ENCODE data around the gene SFXN2.
A peak's percentile ranks its signal among the peaks of the same experiment; 100 is the strongest.
"Not testable (repeated sequence)": the region's sequence is repeated elsewhere in the genome, so short reads cannot be mapped to it uniquely, and the experiment has no call there.

SFXN2 gene, protein sequence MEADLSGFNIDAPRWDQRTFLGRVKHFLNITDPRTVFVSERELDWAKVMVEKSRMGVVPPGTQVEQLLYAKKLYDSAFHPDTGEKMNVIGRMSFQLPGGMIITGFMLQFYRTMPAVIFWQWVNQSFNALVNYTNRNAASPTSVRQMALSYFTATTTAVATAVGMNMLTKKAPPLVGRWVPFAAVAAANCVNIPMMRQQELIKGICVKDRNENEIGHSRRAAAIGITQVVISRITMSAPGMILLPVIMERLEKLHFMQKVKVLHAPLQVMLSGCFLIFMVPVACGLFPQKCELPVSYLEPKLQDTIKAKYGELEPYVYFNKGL

GRCh38 chr10:102714621-102715455 lies at the start of gene SFXN2:
Gene SFXN2 (plus strand): TSS chr10:102714636. CDS start chr10:102726637, 12,001 bp downstream.
- H3K4me1 ChIP-seq (ENCODE audit: insufficient read depth, low read length), result peaks cover 24% of the 10 kb centered on the region
- peak within 1 kb of the TSS; percentile 93 for H3K27ac ChIP-seq (ENCODE audit: low read length)
- no peaks in the 10 kb centered on the region for H3K27me3 ChIP-seq (ENCODE audit: insufficient read depth, low read length)
- H3K9me3 ChIP-seq (ENCODE audit: insufficient read depth, low read depth, low read length), result no peaks in the 10 kb centered on the region
- H3K4me3 ChIP-seq (ENCODE audit: low read length), result peak within 1 kb of the TSS; percentile 96
- peak within 1 kb of the TSS; percentile 93 for H3K9ac ChIP-seq (ENCODE audit: low read depth, low read length)
- peaks cover 26% of the 10 kb centered on the region for H3K36me3 ChIP-seq (ENCODE audit: insufficient read depth, low read depth, low read length)

GRCh38 chr10:102665904-102666509 lies 48.4 kb upstream of the SFXN2 start:
- H3K36me3 ChIP-seq (ENCODE audit: insufficient read depth, low read depth, low read length), result no peaks in the 10 kb centered on the region
- no peak overlapping the region for H3K27ac ChIP-seq (ENCODE audit: low read length)
- no peak overlapping the region for H3K9ac ChIP-seq (ENCODE audit: low read depth, low read length)
- H3K9me3 ChIP-seq (ENCODE audit: insufficient read depth, low read depth, low read length), result no peaks in the 10 kb centered on the region
- no peak overlapping the region for H3K4me3 ChIP-seq (ENCODE audit: low read length)
- H3K4me1 ChIP-seq (ENCODE audit: insufficient read depth, low read length), result peaks cover 14% of the 10 kb centered on the region
- no peaks in the 10 kb centered on the region for H3K27me3 ChIP-seq (ENCODE audit: insufficient read depth, low read length)

DNA sequence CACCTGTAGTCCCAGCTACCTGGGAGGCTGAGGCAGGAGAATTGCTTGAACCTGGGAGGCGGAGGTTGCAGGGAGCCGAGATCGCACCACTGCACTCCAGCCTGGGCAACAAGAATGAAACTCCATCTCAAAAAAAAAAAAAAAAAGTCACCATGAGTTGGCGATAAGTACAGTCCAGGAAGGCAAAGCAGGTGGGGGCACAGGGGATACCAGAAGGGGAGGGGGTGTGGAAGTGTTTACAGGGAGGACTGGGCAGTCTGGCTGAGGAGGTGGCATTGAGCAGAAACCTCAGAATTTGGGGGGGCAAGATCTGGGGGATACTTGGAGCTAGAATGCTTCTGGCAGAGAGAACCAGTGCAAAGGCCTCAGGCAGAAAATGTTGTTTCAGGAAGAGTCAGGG lies 47.0 kb upstream of the SFXN2 start:
- not testable (repeated sequence) for H3K27me3 ChIP-seq (ENCODE audit: insufficient read depth, low read length); H3K27ac ChIP-seq (ENCODE audit: low read length); H3K9me3 ChIP-seq (ENCODE audit: insufficient read depth, low read depth, low read length); H3K9ac ChIP-seq (ENCODE audit: low read depth, low read length); H3K36me3 ChIP-seq (ENCODE audit: insufficient read depth, low read depth, low read length); H3K4me3 ChIP-seq (ENCODE audit: low read length)
- peaks cover 16% of the 10 kb centered on the region for H3K4me1 ChIP-seq (ENCODE audit: insufficient read depth, low read length)

GRCh38 chr10:102668326-102669107 lies 45.9 kb upstream of the SFXN2 start:
- H3K27me3 ChIP-seq (ENCODE audit: insufficient read depth, low read length), result no peaks in the 10 kb centered on the region
- H3K4me1 ChIP-seq (ENCODE audit: insufficient read depth, low read length), result peaks cover 20% of the 10 kb centered on the region
- H3K4me3 ChIP-seq (ENCODE audit: low read length), result no peak overlapping the region
- H3K27ac ChIP-seq (ENCODE audit: low read length), result no peak overlapping the region
- H3K9ac ChIP-seq (ENCODE audit: low read depth, low read length), result no peak overlapping the region
- H3K9me3 ChIP-seq (ENCODE audit: insufficient read depth, low read depth, low read length), result no peaks in the 10 kb centered on the region
- H3K36me3 ChIP-seq (ENCODE audit: insufficient read depth, low read depth, low read length), result no peaks in the 10 kb centered on the region

DNA sequence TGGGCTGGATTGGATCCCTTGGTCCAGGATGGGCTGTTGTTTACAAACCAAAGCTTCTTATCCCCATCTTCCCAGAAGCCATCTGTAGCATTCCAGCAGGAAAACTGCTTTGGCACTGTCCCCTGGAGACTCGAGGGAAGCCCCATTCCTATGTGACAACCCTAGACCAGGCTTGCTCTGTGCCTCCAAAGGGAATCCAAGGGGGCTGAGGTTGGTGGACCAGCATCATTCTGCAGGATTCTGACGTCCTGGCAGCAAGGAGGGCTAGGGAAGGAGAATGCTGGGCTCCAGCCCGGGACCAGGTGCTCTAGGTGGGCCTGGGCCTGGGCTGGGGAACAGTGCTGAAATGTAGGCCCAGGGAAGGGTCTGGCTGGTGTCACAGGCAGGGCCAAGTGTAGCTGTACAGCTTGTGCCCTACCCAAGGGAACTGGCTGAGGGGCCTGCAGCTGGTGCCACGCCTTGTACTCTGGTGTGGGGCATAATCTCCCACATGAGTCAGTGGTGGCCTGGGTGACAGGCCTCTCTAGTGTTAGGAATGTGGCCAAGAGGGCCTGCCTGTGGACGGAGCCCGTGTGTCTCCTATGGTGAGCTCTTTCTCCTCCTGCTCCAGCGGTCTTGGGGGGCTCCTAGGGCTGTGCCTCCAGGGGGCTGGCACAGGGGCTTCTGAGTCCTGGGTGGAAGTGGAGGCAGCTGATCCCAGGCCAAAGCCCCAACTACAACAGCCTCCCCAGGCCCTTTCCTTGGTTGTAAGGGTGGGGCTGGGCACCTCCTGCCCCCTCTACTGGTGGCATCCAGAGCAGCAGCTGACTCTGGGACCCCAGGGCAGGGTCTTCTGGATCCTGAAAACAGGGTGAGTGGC lies 45.0 kb upstream of the SFXN2 start:
- H3K27ac ChIP-seq (ENCODE audit: low read length), result no peak overlapping the region
- H3K9ac ChIP-seq (ENCODE audit: low read depth, low read length), result no peak overlapping the region
- H3K9me3 ChIP-seq (ENCODE audit: insufficient read depth, low read depth, low read length), result no peaks in the 10 kb centered on the region

GRCh38 chr10:102670065-102670670 lies 44.3 kb upstream of the SFXN2 start:
- Histone ChIP-seq H3K4me3 (ENCODE audit: low read length) (peak overlapping the region; percentile 17; the same call in 1 of the 2 replicates), H3K27me3 (ENCODE audit: insufficient read depth, low read length) (no peaks in the 10 kb centered on the region), H3K4me1 (ENCODE audit: insufficient read depth, low read length) (peaks cover 37% of the 10 kb centered on the region), H3K36me3 (ENCODE audit: insufficient read depth, low read depth, low read length) (no peaks in the 10 kb centered on the region), H3K9ac (ENCODE audit: low read depth, low read length) (no peak overlapping the region), H3K9me3 (ENCODE audit: insufficient read depth, low read depth, low read length) (no peaks in the 10 kb centered on the region), H3K27ac (ENCODE audit: low read length) (no peak overlapping the region)

More for the DNA sequence above, 45.0 kb upstream of the SFXN2 start:
- Histone ChIP-seq H3K4me3 (ENCODE audit: low read length) (no peak overlapping the region), H3K36me3 (ENCODE audit: insufficient read depth, low read depth, low read length) (no peaks in the 10 kb centered on the region), H3K27me3 (ENCODE audit: insufficient read depth, low read length) (no peaks in the 10 kb centered on the region), H3K4me1 (ENCODE audit: insufficient read depth, low read length) (peaks cover 29% of the 10 kb centered on the region)

DNA sequence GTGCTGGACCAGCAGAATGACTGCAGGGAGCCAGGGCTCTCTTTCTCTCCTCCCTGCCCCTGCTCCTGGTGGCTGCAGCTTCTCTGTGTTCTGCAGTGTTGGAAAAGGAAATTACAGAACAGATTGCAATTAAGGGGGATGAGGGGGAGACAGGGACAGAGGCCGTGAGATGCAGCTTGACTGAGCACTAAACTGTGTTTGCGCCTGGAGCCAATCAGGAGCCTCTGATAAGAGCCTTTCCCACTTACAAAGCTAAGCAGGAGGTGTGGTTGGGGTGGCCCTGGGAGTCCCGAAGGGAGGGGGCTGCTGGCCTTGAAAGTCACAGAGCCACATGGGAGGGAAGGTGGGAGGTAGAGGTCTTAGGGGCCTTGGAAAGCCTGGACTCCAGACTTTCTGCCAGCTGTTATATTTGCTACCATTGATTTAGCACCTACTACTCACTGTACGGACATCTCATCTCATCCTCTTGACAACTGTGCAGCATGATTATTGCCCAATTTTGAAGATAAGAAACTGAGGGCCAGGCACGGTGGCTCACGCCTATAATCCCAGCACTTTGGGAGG lies 43.5 kb upstream of the SFXN2 start:
- peaks cover 44% of the 10 kb centered on the region for H3K4me1 ChIP-seq (ENCODE audit: insufficient read depth, low read length)
- no peak overlapping the region for H3K27ac ChIP-seq (ENCODE audit: low read length)
- H3K36me3 ChIP-seq (ENCODE audit: insufficient read depth, low read depth, low read length), result no peaks in the 10 kb centered on the region
- H3K4me3 ChIP-seq (ENCODE audit: low read length), result no peak overlapping the region; the same call in 1 of the 2 replicates
- no peaks in the 10 kb centered on the region for H3K27me3 ChIP-seq (ENCODE audit: insufficient read depth, low read length)
- no peaks in the 10 kb centered on the region for H3K9me3 ChIP-seq (ENCODE audit: insufficient read depth, low read depth, low read length)
- no peak overlapping the region for H3K9ac ChIP-seq (ENCODE audit: low read depth, low read length)

GRCh38 chr10:102673236-102673818 lies 41.1 kb upstream of the SFXN2 start:
- Histone ChIP-seq H3K9me3 (ENCODE audit: insufficient read depth, low read depth, low read length) (no peaks in the 10 kb centered on the region), H3K27me3 (ENCODE audit: insufficient read depth, low read length) (no peaks in the 10 kb centered on the region), H3K4me3 (ENCODE audit: low read length) (no peak overlapping the region), H3K4me1 (ENCODE audit: insufficient read depth, low read length) (peaks cover 54% of the 10 kb centered on the region), H3K9ac (ENCODE audit: low read depth, low read length) (peak overlapping the region; percentile 52; the same call in 1 of the 2 replicates), H3K27ac (ENCODE audit: low read length) (no peak overlapping the region), H3K36me3 (ENCODE audit: insufficient read depth, low read depth, low read length) (no peaks in the 10 kb centered on the region)

- H3K9me3 ChIP-seq (ENCODE audit: insufficient read depth, low read depth, low read length), result no peaks in the 10 kb centered on the region
- H3K27ac ChIP-seq (ENCODE audit: low read length), result no peak overlapping the region
- no peaks in the 10 kb centered on the region for H3K27me3 ChIP-seq (ENCODE audit: insufficient read depth, low read length)
- H3K9ac ChIP-seq (ENCODE audit: low read depth, low read length), result peak overlapping the region; percentile 52
- peak overlapping the region; percentile 52; the same call in 1 of the 2 replicates for H3K4me3 ChIP-seq (ENCODE audit: low read length)
- no peaks in the 10 kb centered on the region for H3K36me3 ChIP-seq (ENCODE audit: insufficient read depth, low read depth, low read length)
- H3K4me1 ChIP-seq (ENCODE audit: insufficient read depth, low read length), result peaks cover 58% of the 10 kb centered on the region
Observed at GRCh38 chr10:102673819-102674511, 40.5 kb upstream of the SFXN2 start.

Measured in iPS-20b (cell line).